Esophagus squamous epithelium (tissue), 5 donors: ENCODE measurements around the gene CAMTA1. TPM values are rescaled to one million over a fixed set of nuclear protein-coding genes. Genes with fewer than 3 reads are reported as not detected.
"Not testable (repeated sequence)": the region's sequence is repeated elsewhere in the genome, so short reads cannot be mapped to it uniquely, and the experiment has no call there.

ENCODE experiments used
- DNase-seq: peaks from one replicate; lab custom pipeline; 2025; lab: John Stamatoyannopoulos, UW
- H3K27ac ChIP-seq, 4 donors: fragments of 200-600 bp; sonication (generic); one replicate each; pipeline ENCODE4 v1.5.1; 2016 to 2019; ENCODE audit warnings: mild to moderate bottlenecking in 1 of 4
- H3K27me3 ChIP-seq, 4 donors: fragments of 200-600 bp; sonication (generic); 1 replicate in 3 of 4; 2 replicates in 1 of 4; pipeline versions ENCODE4 v1.5.1 to v1.6.0; 2017 to 2021; ENCODE audit warnings: antibody characterized with exemption in 1 of 4
- H3K36me3 ChIP-seq, 3 donors: fragments of 200-600 bp; sonication (generic); one replicate each; pipeline ENCODE4 v1.5.1; 2016 to 2019
- H3K4me1 ChIP-seq, 3 donors: fragments of 200-600 bp; sonication (generic); one replicate each; pipeline ENCODE4 v1.5.1; 2017 to 2019
- H3K4me3 ChIP-seq, 4 donors: fragments of 200-600 bp; sonication (generic); 1 replicate in 3 of 4; 2 replicates in 1 of 4; pipeline ENCODE4 v1.5.1; 2016 to 2019; ENCODE audit warnings: mild to moderate bottlenecking in 2 of 4, moderate library complexity in 1 of 4
- H3K9me3 ChIP-seq, 3 donors: fragments of 200-600 bp; sonication (generic); one replicate each; pipeline ENCODE4 v1.5.1; 2016 to 2019
- POLR2A ChIP-seq, 4 donors: fragments of 450-650 bp; IDR thresholded peaks; one replicate each; pipeline ENCODE4 v1.6.1; 2017; ENCODE audit warnings: antibody characterized with exemption in 4 of 4, mild to moderate bottlenecking in 4 of 4, moderate library complexity in 3 of 4
- WGBS, 2 donors: methylation state at CpG; one replicate each; pipeline ENCODE4 v1.1.5; 2018; 5-methylcytosine and 5-hydroxymethylcytosine counted together
- intact Hi-C: fragments of 100-400 bp; cut with DNase I; formaldehyde crosslinking; loops from one replicate; pipeline ENCODE4 v1.15.0; 2022
- total RNA-seq, 4 donors: library from RNA; depleted of rRNA; stranded (reverse); fragments of >200 nt; gene quantifications; one replicate each; pipeline ENCODE4 v1.1.0, GENCODE V29; 2016
- TF ChIP-seq, protein P1 (sequence below), 6 experiments: fragments of 450-650 bp in 4 of 6; fragments of 200-600 bp in 2 of 6; sonication (generic) in 2 of 6; IDR thresholded peaks; one replicate each; pipeline ENCODE4 v1.5.1; 2016 to 2019; ENCODE audit warnings: antibody characterized with exemption in 6 of 6, mild to moderate bottlenecking in 4 of 6, moderate library complexity in 4 of 6
- donor health status: DM: yes; HTN: yes; CAD: no.

Gene CAMTA1
- total RNA-seq, 4 donors from 2014 or later: 31.3 to 77.4 (median 45.9) TPM

DNA sequence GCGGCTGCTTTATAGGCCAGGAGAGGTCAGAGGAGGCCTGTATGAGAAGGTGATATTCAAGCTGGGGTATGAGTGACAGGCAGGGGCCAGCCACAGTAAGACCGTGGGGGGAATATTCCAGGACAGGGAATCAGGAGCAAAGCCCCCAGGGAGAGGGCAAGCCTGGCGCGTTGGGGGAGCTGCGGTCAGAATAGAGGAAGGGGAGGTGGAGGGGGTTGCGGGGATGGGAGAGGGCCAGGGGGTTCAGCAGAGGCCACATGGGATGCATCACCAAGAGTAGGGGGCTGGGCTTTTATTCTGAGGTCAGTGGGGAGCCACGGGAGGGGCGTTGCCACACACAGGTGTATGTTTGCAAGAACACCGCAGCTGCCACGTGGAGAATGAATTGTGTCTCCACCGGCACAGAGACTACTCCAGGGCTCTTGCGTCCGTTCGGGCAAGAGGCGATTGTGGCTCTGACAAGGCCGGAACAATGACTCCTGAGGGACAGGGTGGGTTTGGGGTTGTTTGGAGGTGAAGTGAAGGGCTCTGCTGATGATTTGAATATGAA is 901.1 kb downstream of the CAMTA1 start:
- peaks cover 0 to 29% (median 0%) of the 10 kb centered on the region in 4 donors for H3K27me3 ChIP-seq
- no peaks in the 10 kb centered on the region for H3K36me3 ChIP-seq
- H3K4me1 ChIP-seq: no peaks in the 10 kb centered on the region
- no peak for DNase-seq
- H3K27ac ChIP-seq: no peak overlapping the region
- intact Hi-C loops: no loop called here
- no peaks in the 10 kb centered on the region for H3K9me3 ChIP-seq
- no peak for TF ChIP-seq POLR2A (IDR thresholded peaks at IDR 0.05)
- TF ChIP-seq, protein P1, sequence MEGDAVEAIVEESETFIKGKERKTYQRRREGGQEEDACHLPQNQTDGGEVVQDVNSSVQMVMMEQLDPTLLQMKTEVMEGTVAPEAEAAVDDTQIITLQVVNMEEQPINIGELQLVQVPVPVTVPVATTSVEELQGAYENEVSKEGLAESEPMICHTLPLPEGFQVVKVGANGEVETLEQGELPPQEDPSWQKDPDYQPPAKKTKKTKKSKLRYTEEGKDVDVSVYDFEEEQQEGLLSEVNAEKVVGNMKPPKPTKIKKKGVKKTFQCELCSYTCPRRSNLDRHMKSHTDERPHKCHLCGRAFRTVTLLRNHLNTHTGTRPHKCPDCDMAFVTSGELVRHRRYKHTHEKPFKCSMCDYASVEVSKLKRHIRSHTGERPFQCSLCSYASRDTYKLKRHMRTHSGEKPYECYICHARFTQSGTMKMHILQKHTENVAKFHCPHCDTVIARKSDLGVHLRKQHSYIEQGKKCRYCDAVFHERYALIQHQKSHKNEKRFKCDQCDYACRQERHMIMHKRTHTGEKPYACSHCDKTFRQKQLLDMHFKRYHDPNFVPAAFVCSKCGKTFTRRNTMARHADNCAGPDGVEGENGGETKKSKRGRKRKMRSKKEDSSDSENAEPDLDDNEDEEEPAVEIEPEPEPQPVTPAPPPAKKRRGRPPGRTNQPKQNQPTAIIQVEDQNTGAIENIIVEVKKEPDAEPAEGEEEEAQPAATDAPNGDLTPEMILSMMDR (IDR thresholded peaks at IDR 0.05): no peak
- WGBS, 2 donors: 61 to 78% methylated on average over 16 of the region's 16 CpGs
- H3K4me3 ChIP-seq: no peak overlapping the region

DNA sequence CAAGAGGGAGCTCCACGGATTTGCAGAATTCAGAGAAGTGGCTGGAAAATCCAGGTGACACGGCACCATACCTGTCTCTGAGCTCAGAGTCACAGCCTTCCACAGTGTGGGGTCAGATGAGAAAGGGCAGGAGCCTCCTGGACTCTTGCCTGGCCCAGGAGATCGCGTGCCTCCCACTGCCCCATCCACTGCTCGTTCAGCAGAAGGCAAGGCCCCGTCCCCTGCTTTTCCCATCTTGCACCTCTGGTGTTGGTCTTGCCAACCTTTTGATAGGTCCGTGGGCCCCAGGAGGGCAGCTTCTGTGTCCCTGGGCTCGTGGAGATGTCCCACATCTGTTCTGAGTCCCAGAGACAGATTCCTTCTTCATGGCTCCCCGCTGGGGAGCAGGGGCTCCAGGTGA is 902.2 kb downstream of the CAMTA1 start:
- intact Hi-C loops: no loop called here
- no peak for DNase-seq
- peaks cover 0 to 2% (median 0%) of the 10 kb centered on the region in 3 donors for H3K9me3 ChIP-seq
- no peak overlapping the region for H3K27ac ChIP-seq
- H3K36me3 ChIP-seq: no peaks in the 10 kb centered on the region
- 71 to 78% methylated on average over 6 to 8 of the region's 9 CpGs for WGBS, 2 donors
- H3K4me1 ChIP-seq: no peaks in the 10 kb centered on the region
- peaks cover 0 to 24% (median 0%) of the 10 kb centered on the region in 4 donors for H3K27me3 ChIP-seq
- no peak for TF ChIP-seq POLR2A (IDR thresholded peaks at IDR 0.05)
- TF ChIP-seq, protein P1 (IDR thresholded peaks at IDR 0.05): no peak
- H3K4me3 ChIP-seq: no peak overlapping the region

DNA sequence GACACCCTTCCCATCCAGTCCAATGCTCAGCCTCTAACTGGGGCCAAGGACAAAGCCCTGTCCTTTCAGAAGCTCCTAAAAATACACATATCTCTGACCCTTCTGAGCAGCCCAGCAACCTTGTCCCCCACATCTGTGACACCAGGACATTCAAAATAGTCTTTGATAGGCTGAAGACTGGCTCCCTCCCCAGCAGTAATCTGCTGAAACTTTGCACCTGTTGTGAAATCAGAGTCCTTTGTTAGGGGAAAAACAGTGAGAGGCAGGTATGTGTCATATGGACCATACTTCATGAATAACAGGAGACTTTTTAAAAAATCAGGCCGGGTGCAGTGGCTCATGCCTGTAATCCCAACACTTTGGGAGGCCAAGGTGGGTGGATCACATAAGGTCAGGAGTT is 903.4 kb downstream of the CAMTA1 start:
- intact Hi-C loops: no loop called here

DNA sequence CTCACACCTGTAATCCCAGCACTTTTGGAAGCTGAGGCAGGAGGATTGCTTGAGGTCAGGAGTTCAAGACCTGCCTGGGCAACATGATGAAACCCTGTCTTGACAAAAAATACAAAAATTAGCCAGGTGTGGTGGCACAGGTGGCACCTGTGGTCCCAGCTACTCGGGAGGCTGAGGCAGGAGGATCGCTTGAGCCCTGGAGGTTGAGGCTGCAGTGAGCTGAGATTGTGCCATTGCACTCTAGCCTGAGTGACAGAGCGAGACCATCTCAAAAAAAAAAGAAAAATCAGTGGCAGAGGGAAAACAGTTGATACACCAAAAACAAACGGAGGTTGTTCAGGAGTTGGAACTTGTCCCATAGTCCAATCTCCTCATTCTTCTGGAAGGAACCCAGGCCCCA is 904.1 kb downstream of the CAMTA1 start:
- H3K4me3 ChIP-seq, intact Hi-C loops, H3K4me1 ChIP-seq, H3K36me3 ChIP-seq, H3K27ac ChIP-seq, DNase-seq: not testable (repeated sequence)
- H3K9me3 ChIP-seq: peaks cover 0 to 16% (median 0%) of the 10 kb centered on the region in 3 donors
- H3K27me3 ChIP-seq: peaks cover 0 to 24% (median 0%) of the 10 kb centered on the region in 4 donors
- WGBS, 2 donors: 35 to 66% methylated on average over 4 of the region's 4 CpGs

More for the DNA sequence above, 903.4 kb downstream of the CAMTA1 start:
- Histone ChIP-seq H3K27ac (no peak overlapping the region), H3K9me3 (peaks cover 0 to 15% (median 0%) of the 10 kb centered on the region in 3 donors), H3K36me3 (no peaks in the 10 kb centered on the region), H3K4me1 (no peaks in the 10 kb centered on the region), H3K4me3 (no peak overlapping the region), H3K27me3 (peaks cover 0 to 24% (median 0%) of the 10 kb centered on the region in 4 donors)
- TF ChIP-seq, protein P1 (IDR thresholded peaks at IDR 0.05): no peak
- TF ChIP-seq POLR2A (IDR thresholded peaks at IDR 0.05): no peak
- DNase-seq: no peak
- whole genome bisulfite sequencing, 2 donors: 38 to 50% methylated on average over 1 of the region's 1 CpG

DNA sequence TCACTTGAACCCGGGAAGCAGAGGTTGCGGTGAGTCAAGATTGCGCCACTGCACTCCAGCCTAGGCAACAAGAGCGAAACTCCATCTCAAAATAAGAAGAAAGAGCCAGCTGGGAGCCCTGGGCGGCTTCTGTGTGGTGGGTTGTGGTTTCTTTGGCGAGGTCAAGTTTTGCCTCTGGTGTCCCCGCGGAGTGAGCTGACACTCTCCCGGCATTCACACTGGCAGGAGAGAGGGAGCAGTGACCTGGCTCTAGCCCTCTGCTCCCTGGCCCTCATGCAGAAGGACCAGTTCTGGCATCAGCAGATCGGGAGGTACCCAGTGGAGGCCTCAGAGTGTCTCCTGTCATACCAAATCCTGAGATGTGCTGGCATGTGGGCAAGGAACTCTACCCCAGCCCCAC is 904.8 kb downstream of the CAMTA1 start:
- Histone ChIP-seq H3K4me3 (no peak overlapping the region), H3K27ac (no peak overlapping the region), H3K4me1 (no peaks in the 10 kb centered on the region), H3K27me3 (peaks cover 0 to 24% (median 0%) of the 10 kb centered on the region in 4 donors), H3K9me3 (peaks cover 0 to 16% (median 0%) of the 10 kb centered on the region in 3 donors), H3K36me3 (no peaks in the 10 kb centered on the region)
- WGBS, 2 donors: 84 to 88% methylated on average over 5 to 10 of the region's 10 CpGs
- no peak for DNase-seq
- TF ChIP-seq, protein P1 (IDR thresholded peaks at IDR 0.05): no peak
- TF ChIP-seq POLR2A (IDR thresholded peaks at IDR 0.05): no peak
- intact Hi-C loops: no loop called here
